ENCODE results near the gene FAN1. TPM values are rescaled to one million over a fixed set of nuclear protein-coding genes. Genes with fewer than 3 reads are reported as not detected.

FAN1 gene
- total and polyA plus RNA-seq, 2 donors (not counting 1 experiment from before 2014, with no cell fraction given): 10.6 to 21.3 TPM

GRCh38 chr15:30925686-30926085, 22.0 kb downstream of the FAN1 start:
- TF ChIP-seq EZH2 (IDR thresholded peaks at IDR 0.05; ENCODE audit: borderline replicate concordance, insufficient read depth, low read depth, low read length, poor library complexity, severe bottlenecking) (no peak), CTCF (IDR thresholded peaks at IDR 0.05) (no peak)
- no peak overlapping the region for H3K4me3 ChIP-seq (ENCODE audit: control extremely low read depth in 1 of 5, extremely low read depth in 1 of 5, insufficient read depth in 1 of 5, low read depth in 2 of 5, low read length in 4 of 5)
- Mint-ChIP-seq H3K4me1 (peaks cover 6% of the 10 kb centered on the region), H3K27ac (no peak overlapping the region), H3K27me3 (no peaks in the 10 kb centered on the region), H3K9me3 (ENCODE audit: insufficient read depth) (no peaks in the 10 kb centered on the region), H3K4me3 (no peak overlapping the region)
- ATAC-seq (ENCODE audit: low read depth) (no peak), DNase-seq (no peak)
- H3K27ac ChIP-seq (ENCODE audit: low read length in 2 of 2): no peak overlapping the region
- 93% methylated on average over 7 of the region's 9 CpGs for WGBS (ENCODE audit: insufficient coverage)
- H3K4me1 ChIP-seq (ENCODE audit: control insufficient read depth in 2 of 2, insufficient read depth in 2 of 2, low read length in 2 of 2): no peaks in the 10 kb centered on the region
- no peaks in the 10 kb centered on the region for H3K9me3 ChIP-seq (ENCODE audit: control extremely low read depth in 1 of 3, control insufficient read depth in 2 of 3, insufficient read depth in 1 of 3, low read length in 2 of 3)
- H2AFZ ChIP-seq (ENCODE audit: insufficient read depth, low read depth, low read length, poor library complexity, severe bottlenecking): no peak overlapping the region
- peaks cover 7 to 52% of the 10 kb centered on the region in 2 experiments for H3K36me3 ChIP-seq (replicated peaks in 1 of 2; ENCODE audit: control extremely low read depth in 1 of 2, control insufficient read depth in 1 of 2, extremely low read depth in 1 of 2, insufficient read depth in 2 of 2, low read length in 1 of 2)
- H3K79me2 ChIP-seq (ENCODE audit: control insufficient read depth, insufficient read depth, low read length): no peaks in the 10 kb centered on the region
- ChIA-PET POLR2A (no interaction called here), CTCF (no interaction called here)
- no peaks in the 10 kb centered on the region for H3K27me3 ChIP-seq (replicated peaks in 1 of 4; ENCODE audit: control extremely low read depth in 1 of 4, control insufficient read depth in 3 of 4, insufficient read depth in 4 of 4, low read length in 3 of 4)
- no peaks in the 10 kb centered on the region for H4K20me1 ChIP-seq (ENCODE audit: control insufficient read depth, insufficient read depth, low read length, poor library complexity, severe bottlenecking)
- intact Hi-C loops (cut with micrococcal nuclease): no loop called here
- H3K9ac ChIP-seq (ENCODE audit: low read length): no peak overlapping the region
- no peak overlapping the region for H3K4me2 ChIP-seq (replicated peaks; ENCODE audit: low read depth, low read length, poor library complexity, severe bottlenecking)

GRCh38 chr15:30926161-30926560, 22.4 kb downstream of the FAN1 start:
- H3K36me3 ChIP-seq (replicated peaks in 1 of 2; ENCODE audit: control extremely low read depth in 1 of 2, control insufficient read depth in 1 of 2, extremely low read depth in 1 of 2, insufficient read depth in 2 of 2, low read length in 1 of 2): peaks cover 7 to 52% of the 10 kb centered on the region in 2 experiments
- no peak overlapping the region for H3K27ac Mint-ChIP-seq
- intact Hi-C loops (cut with micrococcal nuclease): no loop called here
- no peaks in the 10 kb centered on the region for H3K9me3 ChIP-seq (ENCODE audit: control extremely low read depth in 1 of 3, control insufficient read depth in 2 of 3, insufficient read depth in 1 of 3, low read length in 2 of 3)
- no peak for ATAC-seq (ENCODE audit: low read depth)
- WGBS (ENCODE audit: insufficient coverage): 100% methylated on average over 5 of the region's 8 CpGs
- POLR2A ChIA-PET: no interaction called here
- H3K4me1 Mint-ChIP-seq: peaks cover 6% of the 10 kb centered on the region
- no peak overlapping the region for H2AFZ ChIP-seq (ENCODE audit: insufficient read depth, low read depth, low read length, poor library complexity, severe bottlenecking)
- H3K27me3 ChIP-seq (replicated peaks in 1 of 4; ENCODE audit: control extremely low read depth in 1 of 4, control insufficient read depth in 3 of 4, insufficient read depth in 4 of 4, low read length in 3 of 4): no peaks in the 10 kb centered on the region
- TF ChIP-seq EZH2 (IDR thresholded peaks at IDR 0.05; ENCODE audit: borderline replicate concordance, insufficient read depth, low read depth, low read length, poor library complexity, severe bottlenecking): no peak
- no peak for TF ChIP-seq CTCF (IDR thresholded peaks at IDR 0.05)
- H3K27ac ChIP-seq (ENCODE audit: low read length in 2 of 2): no peak overlapping the region
- H4K20me1 ChIP-seq (ENCODE audit: control insufficient read depth, insufficient read depth, low read length, poor library complexity, severe bottlenecking): no peaks in the 10 kb centered on the region
- no peak overlapping the region for H3K9ac ChIP-seq (ENCODE audit: low read length)
- CTCF ChIA-PET: no interaction called here
- H3K79me2 ChIP-seq (ENCODE audit: control insufficient read depth, insufficient read depth, low read length): no peaks in the 10 kb centered on the region
- H3K4me1 ChIP-seq (ENCODE audit: control insufficient read depth in 2 of 2, insufficient read depth in 2 of 2, low read length in 2 of 2): no peaks in the 10 kb centered on the region
- DNase-seq: no peak
- no peak overlapping the region for H3K4me3 Mint-ChIP-seq
- H3K9me3 Mint-ChIP-seq (ENCODE audit: insufficient read depth): no peaks in the 10 kb centered on the region
- H3K4me2 ChIP-seq (replicated peaks; ENCODE audit: low read depth, low read length, poor library complexity, severe bottlenecking): no peak overlapping the region
- H3K27me3 Mint-ChIP-seq: no peaks in the 10 kb centered on the region
- no peak overlapping the region for H3K4me3 ChIP-seq (ENCODE audit: control extremely low read depth in 1 of 5, extremely low read depth in 1 of 5, insufficient read depth in 1 of 5, low read depth in 2 of 5, low read length in 4 of 5)

All from B cell (primary cell).